Right atrium auricular region (tissue), 2 donors: ENCODE data around the gene CAMTA1. TPM values are rescaled to one million over a fixed set of nuclear protein-coding genes. Genes with fewer than 3 reads are reported as not detected.
A peak's percentile ranks its signal among the peaks of the same experiment; 100 is the strongest.
"Not testable (repeated sequence)": the region's sequence is repeated elsewhere in the genome, so short reads cannot be mapped to it uniquely, and the experiment has no call there.

Source experiments
- DNase-seq: peaks from one replicate; pipeline ENCODE4 v3.0.0-alpha.2; 2019; ENCODE audit warnings: low spot score
- H3K27ac ChIP-seq, 2 donors: fragments of 200-600 bp; sonication (generic); 1 replicate in 1 of 2; 2 replicates in 1 of 2; pipeline ENCODE4 v1.5.1; 2016 to 2019
- H3K27me3 ChIP-seq, 2 donors: fragments of 200-600 bp; sonication (generic); one replicate each; pipeline versions ENCODE4 v1.5.1 to v1.6.0; 2017 to 2019
- H3K36me3 ChIP-seq: fragments of 200-600 bp; sonication (generic); one replicate; pipeline ENCODE4 v1.5.1; 2016
- H3K4me1 ChIP-seq, 2 donors: fragments of 200-600 bp; sonication (generic); one replicate each; pipeline versions ENCODE4 v1.5.1 to v1.6.0; 2017 to 2019
- H3K4me3 ChIP-seq, 2 donors: fragments of 200-600 bp; sonication (generic); 1 replicate in 1 of 2; 2 replicates in 1 of 2; pipeline ENCODE4 v1.5.1; 2017 to 2019; ENCODE audit warnings: mild to moderate bottlenecking in 1 of 2, moderate library complexity in 1 of 2
- H3K9me3 ChIP-seq, 2 donors: fragments of 200-600 bp; sonication (generic); one replicate each; pipeline ENCODE4 v1.5.1; 2019
- total RNA-seq, 2 donors: library from RNA; depleted of rRNA; stranded (reverse); fragments of >200 nt; gene quantifications; one replicate each; pipeline ENCODE4 v1.1.0, GENCODE V29; 2016
- TF ChIP-seq, protein P1 (sequence below), 2 donors: fragments of 200-600 bp; sonication (generic); IDR thresholded peaks; one replicate each; pipeline ENCODE4 v1.5.1; 2019; ENCODE audit warnings: antibody characterized with exemption in 2 of 2

Gene CAMTA1
- total RNA-seq, 2 donors from 2014 or later = 132 to 190 TPM

DNA sequence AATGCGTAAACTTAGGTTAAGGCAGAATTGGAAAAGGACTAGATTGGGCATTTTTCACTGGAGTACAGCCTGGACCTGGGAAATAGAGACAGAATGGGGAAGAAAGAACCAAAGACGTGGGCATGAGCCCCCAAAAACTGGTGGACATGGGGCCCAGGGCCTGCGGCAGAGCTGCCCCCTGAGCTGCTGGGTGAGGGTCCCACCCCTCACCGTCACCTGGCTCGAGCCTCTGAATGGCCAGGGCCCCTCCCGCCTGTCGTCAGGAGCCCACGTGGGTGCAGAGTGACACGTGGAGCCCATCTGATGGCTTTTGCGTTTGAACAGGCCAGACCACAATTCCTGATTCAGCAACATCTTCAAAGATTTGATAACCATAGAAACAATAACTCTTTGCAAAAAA is 624.9 kb downstream of the CAMTA1 start:
- TF ChIP-seq, protein P1, sequence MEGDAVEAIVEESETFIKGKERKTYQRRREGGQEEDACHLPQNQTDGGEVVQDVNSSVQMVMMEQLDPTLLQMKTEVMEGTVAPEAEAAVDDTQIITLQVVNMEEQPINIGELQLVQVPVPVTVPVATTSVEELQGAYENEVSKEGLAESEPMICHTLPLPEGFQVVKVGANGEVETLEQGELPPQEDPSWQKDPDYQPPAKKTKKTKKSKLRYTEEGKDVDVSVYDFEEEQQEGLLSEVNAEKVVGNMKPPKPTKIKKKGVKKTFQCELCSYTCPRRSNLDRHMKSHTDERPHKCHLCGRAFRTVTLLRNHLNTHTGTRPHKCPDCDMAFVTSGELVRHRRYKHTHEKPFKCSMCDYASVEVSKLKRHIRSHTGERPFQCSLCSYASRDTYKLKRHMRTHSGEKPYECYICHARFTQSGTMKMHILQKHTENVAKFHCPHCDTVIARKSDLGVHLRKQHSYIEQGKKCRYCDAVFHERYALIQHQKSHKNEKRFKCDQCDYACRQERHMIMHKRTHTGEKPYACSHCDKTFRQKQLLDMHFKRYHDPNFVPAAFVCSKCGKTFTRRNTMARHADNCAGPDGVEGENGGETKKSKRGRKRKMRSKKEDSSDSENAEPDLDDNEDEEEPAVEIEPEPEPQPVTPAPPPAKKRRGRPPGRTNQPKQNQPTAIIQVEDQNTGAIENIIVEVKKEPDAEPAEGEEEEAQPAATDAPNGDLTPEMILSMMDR (IDR thresholded peaks at IDR 0.05) = no peak
- H3K27me3 ChIP-seq = no peaks in the 10 kb centered on the region

DNA sequence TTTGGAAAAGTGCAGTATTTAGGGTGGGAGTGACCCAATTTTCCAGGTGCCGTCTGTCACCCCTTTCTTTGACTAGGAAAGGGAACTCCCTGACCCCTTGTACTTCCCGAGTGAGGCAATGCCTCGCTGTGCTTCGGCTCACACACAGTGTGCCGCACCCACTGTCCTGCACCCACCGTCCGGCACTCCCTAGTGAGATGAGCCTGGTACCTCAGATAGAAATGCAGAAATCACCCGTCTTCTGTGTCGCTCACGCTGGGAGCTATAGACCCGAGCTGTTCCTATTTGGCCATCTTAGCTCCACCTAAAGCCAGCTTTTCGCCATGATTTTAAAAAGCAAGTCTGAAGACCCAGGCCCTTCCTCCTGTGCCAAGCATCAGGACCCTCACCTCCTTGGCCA is 632.4 kb downstream of the CAMTA1 start:
- not testable (repeated sequence) for H3K36me3 ChIP-seq, H3K4me3 ChIP-seq, H3K4me1 ChIP-seq, H3K27ac ChIP-seq, H3K9me3 ChIP-seq, H3K27me3 ChIP-seq
- peak; percentile 5 for DNase-seq

More for the DNA sequence above, 624.9 kb downstream of the CAMTA1 start:
- Histone ChIP-seq H3K36me3 (no peaks in the 10 kb centered on the region), H3K9me3 (no peaks in the 10 kb centered on the region), H3K27ac (no peak overlapping the region), H3K4me1 (no peaks in the 10 kb centered on the region), H3K4me3 (no peak overlapping the region)
- DNase-seq = peak; percentile 13

DNA sequence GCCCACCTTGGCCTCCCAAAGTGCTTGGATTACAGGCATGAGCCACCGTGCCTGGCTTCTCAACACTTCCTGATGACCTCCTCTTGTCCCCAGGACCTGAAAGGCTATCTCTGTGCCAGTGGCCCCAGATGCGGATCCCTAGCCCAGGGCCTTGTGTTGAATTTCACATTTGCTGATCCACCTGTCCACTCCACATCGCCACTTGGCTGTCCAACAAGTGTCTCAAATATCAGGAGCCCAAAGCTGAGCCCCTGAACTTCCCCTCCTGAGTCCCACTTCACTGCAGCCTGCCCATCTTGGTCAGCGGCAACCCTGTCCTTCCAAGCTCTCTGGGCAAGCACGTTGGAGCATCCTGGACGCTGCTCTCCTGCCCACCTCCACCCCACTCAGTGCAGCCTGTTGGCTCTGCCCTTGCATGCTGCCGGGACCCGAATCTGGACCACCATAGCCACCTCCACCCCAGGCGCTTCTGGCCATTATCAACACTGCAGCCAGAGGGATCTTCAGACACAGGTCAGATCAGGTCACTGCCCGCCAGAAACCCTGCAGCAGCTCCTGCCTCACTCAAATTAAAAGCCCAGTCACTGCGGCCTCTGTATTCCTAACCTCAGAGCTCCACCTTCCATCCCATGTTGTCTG is 633.3 kb downstream of the CAMTA1 start:
- TF ChIP-seq, protein P1 (IDR thresholded peaks at IDR 0.05) = no peak
- H3K4me1 ChIP-seq = no peaks in the 10 kb centered on the region
- no peak overlapping the region for H3K4me3 ChIP-seq
- H3K9me3 ChIP-seq = no peaks in the 10 kb centered on the region
- H3K36me3 ChIP-seq = no peaks in the 10 kb centered on the region
- no peak overlapping the region for H3K27ac ChIP-seq
- H3K27me3 ChIP-seq = no peaks in the 10 kb centered on the region
- peak; percentile 34 for DNase-seq

DNA sequence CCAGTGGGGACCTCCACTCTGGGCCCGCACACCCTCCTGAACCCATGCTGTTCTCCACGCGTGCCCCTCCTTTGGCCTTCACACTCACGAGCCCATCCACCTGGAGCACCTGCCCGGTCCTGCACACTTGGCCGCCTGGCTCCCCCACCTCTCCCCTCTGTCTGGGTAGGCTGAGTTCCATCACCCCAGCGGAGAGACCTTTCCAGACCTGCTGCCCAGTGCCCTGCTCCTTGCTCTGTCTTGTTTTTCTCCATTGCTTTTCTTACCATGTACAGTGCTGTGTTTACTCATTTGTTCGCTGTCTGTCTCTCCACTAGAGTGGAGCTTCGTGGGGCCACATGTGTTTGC is 634.8 kb downstream of the CAMTA1 start:
- Histone ChIP-seq H3K4me3 (no peak overlapping the region), H3K27me3 (no peaks in the 10 kb centered on the region), H3K4me1 (no peaks in the 10 kb centered on the region), H3K27ac (no peak overlapping the region), H3K9me3 (no peaks in the 10 kb centered on the region), H3K36me3 (no peaks in the 10 kb centered on the region)
- TF ChIP-seq, protein P1 (IDR thresholded peaks at IDR 0.05) = no peak
- no peak for DNase-seq

DNA sequence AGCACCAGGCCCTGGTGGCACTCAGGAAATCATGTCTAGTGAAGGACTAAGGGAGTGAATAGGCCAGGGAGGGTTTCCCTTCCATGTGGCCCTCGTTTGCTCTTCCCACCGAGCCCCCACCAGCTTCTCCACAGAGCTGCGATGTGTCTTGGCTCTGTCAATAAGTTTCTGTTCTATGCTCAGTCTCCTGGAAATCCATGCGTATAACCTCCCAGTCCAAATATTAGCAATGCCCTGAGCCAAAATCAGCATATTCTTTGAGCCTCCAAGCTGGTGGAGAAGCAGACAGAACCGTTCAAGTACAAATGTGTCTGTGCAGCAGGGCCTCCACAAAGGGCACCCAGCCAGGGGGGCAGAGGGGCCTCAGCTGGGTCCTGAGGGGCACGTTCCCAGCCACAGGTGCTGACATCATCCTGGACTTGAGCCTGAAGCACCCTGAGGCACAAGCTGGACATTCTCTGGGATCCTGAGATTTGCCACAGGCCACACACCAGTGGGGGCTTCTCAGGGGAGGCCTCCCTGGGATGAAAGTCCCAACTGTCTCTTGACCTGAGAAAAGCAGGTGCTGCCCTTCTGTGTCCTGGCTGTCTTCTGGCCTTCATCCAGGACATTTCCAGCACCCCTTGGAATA is 635.3 kb downstream of the CAMTA1 start:
- Histone ChIP-seq H3K27ac (no peak overlapping the region), H3K4me3 (no peak overlapping the region), H3K36me3 (no peaks in the 10 kb centered on the region), H3K9me3 (no peaks in the 10 kb centered on the region), H3K4me1 (no peaks in the 10 kb centered on the region), H3K27me3 (no peaks in the 10 kb centered on the region)
- TF ChIP-seq, protein P1 (IDR thresholded peaks at IDR 0.05) = no peak
- no peak for DNase-seq

DNA sequence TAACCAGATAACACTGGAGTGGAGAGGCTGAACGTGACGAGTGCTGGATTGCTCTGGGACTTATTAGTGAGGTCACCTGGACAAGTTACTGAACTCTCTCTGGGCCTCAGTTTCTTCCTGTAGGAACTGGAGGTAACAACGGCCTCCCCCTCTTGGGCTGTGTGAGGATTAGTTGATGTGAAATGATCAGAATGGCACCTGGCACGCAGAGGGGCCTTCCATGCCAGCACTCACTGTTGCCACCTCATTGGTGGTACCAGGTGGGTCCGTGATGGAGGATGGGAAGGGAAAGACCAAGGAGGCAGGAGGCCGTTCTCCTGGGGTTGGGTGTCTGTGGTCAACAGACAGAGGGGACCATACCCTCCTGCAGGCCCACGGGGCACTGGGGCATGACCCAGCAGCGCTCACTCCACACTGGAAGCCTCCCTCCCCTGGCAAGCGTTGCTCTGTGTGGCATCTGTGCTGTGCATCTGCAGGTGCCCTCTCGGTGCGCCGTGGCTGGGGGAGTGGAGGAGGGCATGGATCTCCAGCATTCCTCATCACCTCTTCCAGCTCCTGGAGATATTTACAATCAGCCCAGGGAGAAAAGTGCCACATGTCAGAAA is 636.3 kb downstream of the CAMTA1 start:
- H3K27ac ChIP-seq = no peak overlapping the region

More for the DNA sequence above, 636.3 kb downstream of the CAMTA1 start:
- no peaks in the 10 kb centered on the region for H3K4me1 ChIP-seq
- H3K36me3 ChIP-seq = no peaks in the 10 kb centered on the region
- H3K4me3 ChIP-seq = no peak overlapping the region
- TF ChIP-seq, protein P1 (IDR thresholded peaks at IDR 0.05) = no peak
- DNase-seq = no peak
- no peaks in the 10 kb centered on the region for H3K9me3 ChIP-seq
- no peaks in the 10 kb centered on the region for H3K27me3 ChIP-seq
